ENCODE measurements around the gene CYRIA.

GRCh38 chr2:16685340-16685715 is 19.7 kb upstream of the CYRIA start:
- TF ChIP-seq CTCF (IDR thresholded peaks at IDR 0.05; ENCODE audit: low read length) (no peak), EZH2 (IDR thresholded peaks at IDR 0.05; ENCODE audit: borderline replicate concordance, low read length) (no peak)
